Measurements from ENCODE around the gene ACOT4. TPM values are rescaled to one million over a fixed set of nuclear protein-coding genes. Genes with fewer than 3 reads are reported as not detected.
"Not testable (repeated sequence)": the region's sequence is repeated elsewhere in the genome, so short reads cannot be mapped to it uniquely, and the experiment has no call there.

ACOT4 gene, protein sequence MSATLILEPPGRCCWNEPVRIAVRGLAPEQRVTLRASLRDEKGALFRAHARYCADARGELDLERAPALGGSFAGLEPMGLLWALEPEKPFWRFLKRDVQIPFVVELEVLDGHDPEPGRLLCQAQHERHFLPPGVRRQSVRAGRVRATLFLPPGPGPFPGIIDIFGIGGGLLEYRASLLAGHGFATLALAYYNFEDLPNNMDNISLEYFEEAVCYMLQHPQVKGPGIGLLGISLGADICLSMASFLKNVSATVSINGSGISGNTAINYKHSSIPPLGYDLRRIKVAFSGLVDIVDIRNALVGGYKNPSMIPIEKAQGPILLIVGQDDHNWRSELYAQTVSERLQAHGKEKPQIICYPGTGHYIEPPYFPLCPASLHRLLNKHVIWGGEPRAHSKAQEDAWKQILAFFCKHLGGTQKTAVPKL
- polyA plus RNA-seq (2013, experiment 1 of 2) = 0.65 TPM
- polyA plus RNA-seq (2013, experiment 2 of 2) = 0.59 TPM

- Histone ChIP-seq H3K18ac (ENCODE audit: low read depth in 1 of 2, low read length in 2 of 2) (no peak within 1 kb of the TSS), H3K36me3 (ENCODE audit: control insufficient read depth in 1 of 2, insufficient read depth in 2 of 2, low read depth in 1 of 2, low read length in 2 of 2) (no peaks in the 10 kb centered on the region), H2BK15ac (ENCODE audit: low read depth, poor library complexity, severe bottlenecking) (peak within 1 kb of the TSS; percentile 3), H3K4me2 (ENCODE audit: low read length, poor library complexity, severe bottlenecking) (peak within 1 kb of the TSS; percentile 24), H2AK5ac (ENCODE audit: low read length, severe bottlenecking) (no peak within 1 kb of the TSS), H3K4me1 (ENCODE audit: control insufficient read depth, insufficient read depth, low read depth, low read length) (peaks cover 2% of the 10 kb centered on the region), H2BK12ac (ENCODE audit: low read length in 2 of 2) (no peak within 1 kb of the TSS), H3K23ac (ENCODE audit: low read length in 2 of 2) (no peak within 1 kb of the TSS), H2BK120ac (ENCODE audit: low read depth, low read length) (no peak within 1 kb of the TSS), H3K9me3 (ENCODE audit: control insufficient read depth, low read length) (no peaks in the 10 kb centered on the region), H3K27me3 (ENCODE audit: control insufficient read depth in 1 of 2, insufficient read depth in 1 of 2, low read length in 2 of 2) (peaks cover 0 to 3% of the 10 kb centered on the region in 2 experiments), H3K27ac (ENCODE audit: low read length, poor library complexity, severe bottlenecking) (no peak within 1 kb of the TSS), H2BK5ac (ENCODE audit: low read depth, low read length, poor library complexity, severe bottlenecking) (no peak within 1 kb of the TSS), H3K9ac (ENCODE audit: low read length) (peak within 1 kb of the TSS; percentile 76), H4K8ac (ENCODE audit: low read length) (peak within 1 kb of the TSS; percentile 66), H3K4ac (ENCODE audit: low read depth in 1 of 2, low read length in 2 of 2) (no peak within 1 kb of the TSS), H3K4me3 (ENCODE audit: insufficient read depth in 1 of 2, low read depth in 1 of 2, low read length in 2 of 2) (peak within 1 kb of the TSS; percentile 53 to 82), H2AFZ (ENCODE audit: low read depth, low read length) (no peak within 1 kb of the TSS), H3K79me1 (replicated peaks; ENCODE audit: low read length, poor library complexity, severe bottlenecking) (no peaks in the 10 kb centered on the region), H4K91ac (ENCODE audit: low read length) (no peak within 1 kb of the TSS), H3K14ac (ENCODE audit: low read length in 2 of 2) (no peak within 1 kb of the TSS)
- WGBS = 54% methylated on average over 89 of the region's 89 CpGs
- peak; percentile 23 for DNase-seq
Observed at GRCh38 chr14:73591690-73592449, at the start of gene ACOT4. ACOT4 (plus strand) TSS chr14:73591873; CDS start chr14:73591960, 87 bp downstream.

DNA sequence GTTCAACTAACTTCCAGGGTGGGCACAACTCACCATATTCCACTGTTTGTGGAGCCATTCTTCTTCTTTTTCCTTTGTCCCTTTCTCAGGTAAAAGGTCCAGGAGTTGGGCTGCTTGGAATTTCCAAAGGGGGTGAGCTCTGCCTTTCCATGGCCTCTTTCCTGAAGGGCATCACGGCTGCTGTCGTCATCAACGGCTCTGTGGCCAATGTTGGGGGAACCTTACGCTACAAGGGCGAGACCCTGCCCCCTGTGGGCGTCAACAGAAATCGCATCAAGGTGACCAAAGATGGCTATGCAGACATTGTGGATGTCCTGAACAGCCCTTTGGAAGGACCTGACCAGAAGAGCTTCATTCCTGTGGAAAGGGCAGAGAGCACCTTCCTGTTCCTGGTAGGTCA, 48.7 kb upstream of the ACOT4 start:
- not testable (repeated sequence) for H3K23ac ChIP-seq (ENCODE audit: low read length in 2 of 2); H2BK120ac ChIP-seq (ENCODE audit: low read depth, low read length); H3K27me3 ChIP-seq (ENCODE audit: control insufficient read depth in 1 of 2, insufficient read depth in 1 of 2, low read length in 2 of 2); H2AFZ ChIP-seq (ENCODE audit: low read depth, low read length); DNase-seq; H2BK12ac ChIP-seq (ENCODE audit: low read length in 2 of 2); H3K4me1 ChIP-seq (ENCODE audit: control insufficient read depth, insufficient read depth, low read depth, low read length); H3K4me2 ChIP-seq (ENCODE audit: low read length, poor library complexity, severe bottlenecking); H3K9me3 ChIP-seq (ENCODE audit: control insufficient read depth, low read length); H2BK5ac ChIP-seq (ENCODE audit: low read depth, low read length, poor library complexity, severe bottlenecking); H4K91ac ChIP-seq (ENCODE audit: low read length); H3K9ac ChIP-seq (ENCODE audit: low read length); H3K79me1 ChIP-seq (replicated peaks; ENCODE audit: low read length, poor library complexity, severe bottlenecking); H3K36me3 ChIP-seq (ENCODE audit: control insufficient read depth in 1 of 2, insufficient read depth in 2 of 2, low read depth in 1 of 2, low read length in 2 of 2); H3K4ac ChIP-seq (ENCODE audit: low read depth in 1 of 2, low read length in 2 of 2); H3K18ac ChIP-seq (ENCODE audit: low read depth in 1 of 2, low read length in 2 of 2); H3K27ac ChIP-seq (ENCODE audit: low read length, poor library complexity, severe bottlenecking); H2BK15ac ChIP-seq (ENCODE audit: low read depth, poor library complexity, severe bottlenecking); H3K4me3 ChIP-seq (ENCODE audit: insufficient read depth in 1 of 2, low read depth in 1 of 2, low read length in 2 of 2); H2AK5ac ChIP-seq (ENCODE audit: low read length, severe bottlenecking); H3K14ac ChIP-seq (ENCODE audit: low read length in 2 of 2); H4K8ac ChIP-seq (ENCODE audit: low read length)
- no CpG with 5 or more reads among the region's 7 CpGs for whole genome bisulfite sequencing

GRCh38 chr14:73545353-73545752, 46.3 kb upstream of the ACOT4 start:
- H2BK120ac ChIP-seq (ENCODE audit: low read depth, low read length); H3K4ac ChIP-seq (ENCODE audit: low read depth in 1 of 2, low read length in 2 of 2); H3K9ac ChIP-seq (ENCODE audit: low read length): not testable (repeated sequence)

GRCh38 chr14:73549097-73549496, 42.6 kb upstream of the ACOT4 start:
- H3K4me2 ChIP-seq (ENCODE audit: low read length, poor library complexity, severe bottlenecking); H3K27me3 ChIP-seq (ENCODE audit: control insufficient read depth in 1 of 2, insufficient read depth in 1 of 2, low read length in 2 of 2); H3K14ac ChIP-seq (ENCODE audit: low read length in 2 of 2); H3K23ac ChIP-seq (ENCODE audit: low read length in 2 of 2); H2BK120ac ChIP-seq (ENCODE audit: low read depth, low read length); H3K36me3 ChIP-seq (ENCODE audit: control insufficient read depth in 1 of 2, insufficient read depth in 2 of 2, low read depth in 1 of 2, low read length in 2 of 2); H3K79me1 ChIP-seq (replicated peaks; ENCODE audit: low read length, poor library complexity, severe bottlenecking); DNase-seq; H3K18ac ChIP-seq (ENCODE audit: low read depth in 1 of 2, low read length in 2 of 2); H3K9me3 ChIP-seq (ENCODE audit: control insufficient read depth, low read length); H3K4me1 ChIP-seq (ENCODE audit: control insufficient read depth, insufficient read depth, low read depth, low read length); H4K91ac ChIP-seq (ENCODE audit: low read length); H3K9ac ChIP-seq (ENCODE audit: low read length); H2AK5ac ChIP-seq (ENCODE audit: low read length, severe bottlenecking); H2BK12ac ChIP-seq (ENCODE audit: low read length in 2 of 2); H2BK5ac ChIP-seq (ENCODE audit: low read depth, low read length, poor library complexity, severe bottlenecking); H3K27ac ChIP-seq (ENCODE audit: low read length, poor library complexity, severe bottlenecking); H2BK15ac ChIP-seq (ENCODE audit: low read depth, poor library complexity, severe bottlenecking); H2AFZ ChIP-seq (ENCODE audit: low read depth, low read length); H3K4me3 ChIP-seq (ENCODE audit: insufficient read depth in 1 of 2, low read depth in 1 of 2, low read length in 2 of 2); H3K4ac ChIP-seq (ENCODE audit: low read depth in 1 of 2, low read length in 2 of 2); H4K8ac ChIP-seq (ENCODE audit: low read length): not testable (repeated sequence)
- WGBS = no CpG with 5 or more reads among the region's 3 CpGs

More at GRCh38 chr14:73545353-73545752, 46.3 kb upstream of the ACOT4 start:
- not testable (repeated sequence) for H3K27ac ChIP-seq (ENCODE audit: low read length, poor library complexity, severe bottlenecking); DNase-seq; H3K23ac ChIP-seq (ENCODE audit: low read length in 2 of 2); H3K9me3 ChIP-seq (ENCODE audit: control insufficient read depth, low read length); H3K79me1 ChIP-seq (replicated peaks; ENCODE audit: low read length, poor library complexity, severe bottlenecking); H3K36me3 ChIP-seq (ENCODE audit: control insufficient read depth in 1 of 2, insufficient read depth in 2 of 2, low read depth in 1 of 2, low read length in 2 of 2); H3K4me1 ChIP-seq (ENCODE audit: control insufficient read depth, insufficient read depth, low read depth, low read length); H2AK5ac ChIP-seq (ENCODE audit: low read length, severe bottlenecking); H2BK12ac ChIP-seq (ENCODE audit: low read length in 2 of 2); H3K14ac ChIP-seq (ENCODE audit: low read length in 2 of 2); H3K27me3 ChIP-seq (ENCODE audit: control insufficient read depth in 1 of 2, insufficient read depth in 1 of 2, low read length in 2 of 2); H2BK15ac ChIP-seq (ENCODE audit: low read depth, poor library complexity, severe bottlenecking); H2AFZ ChIP-seq (ENCODE audit: low read depth, low read length); H3K18ac ChIP-seq (ENCODE audit: low read depth in 1 of 2, low read length in 2 of 2); H3K4me3 ChIP-seq (ENCODE audit: insufficient read depth in 1 of 2, low read depth in 1 of 2, low read length in 2 of 2); H4K8ac ChIP-seq (ENCODE audit: low read length); H3K4me2 ChIP-seq (ENCODE audit: low read length, poor library complexity, severe bottlenecking); H2BK5ac ChIP-seq (ENCODE audit: low read depth, low read length, poor library complexity, severe bottlenecking); H4K91ac ChIP-seq (ENCODE audit: low read length)
- WGBS = no CpG with 5 or more reads among the region's 1 CpG

Measured in mesenchymal stem cell (in vitro differentiated cells and primary cell).